ENCODE data around the gene CEP43. TPM values are rescaled to one million over a fixed set of nuclear protein-coding genes. Genes with fewer than 3 reads are reported as not detected.

The CEP43 gene
- total RNA-seq, 2 experiments from 2014 or later = 34.3 to 41.2 TPM

- BruUV-seq (replicated peaks) = no TSS peak
- Histone ChIP-seq H3K36me3 (ENCODE audit: insufficient read depth, low read length) (peaks cover 63% of the 10 kb centered on the region), H3K4me3 (ENCODE audit: low read depth, low read length, poor library complexity, severe bottlenecking) (peak overlapping the region; percentile 95), H3K4me2 (ENCODE audit: low read length) (peak overlapping the region; percentile 73), H2AFZ (ENCODE audit: low read length) (no peak overlapping the region), H3K9me2 (ENCODE audit: insufficient read depth, low read length) (no peaks in the 10 kb centered on the region), H3K27ac (ENCODE audit: low read depth, low read length, poor library complexity, severe bottlenecking) (no peak overlapping the region), H4K20me1 (ENCODE audit: insufficient read depth, low read length) (peaks cover 9% of the 10 kb centered on the region), H3K9me3 (ENCODE audit: low read length) (no peaks in the 10 kb centered on the region), H3K79me2 (ENCODE audit: insufficient read depth, low read depth, low read length) (peaks cover 80% of the 10 kb centered on the region; the same call in 1 of the 2 replicates), H3K4me1 (ENCODE audit: insufficient read depth, low read length, poor library complexity, severe bottlenecking) (peaks cover 36% of the 10 kb centered on the region)
- ChIA-PET CTCF (ENCODE audit: unreplicated experiment) (no interaction called here), POLR2A (interaction anchor here (0.5 kb wide), 1 partner anchor 39 kb away, joined by 4 read pairs; no protein-coding TSS in a partner anchor)
- intact Hi-C loops (cut with micrococcal nuclease; ENCODE audit: unreplicated experiment) = loop anchor here (2.0 kb wide), 1 partner anchor 41 kb away; the partner anchor contains the start of gene RNASET2
- TF ChIP-seq EZH2phosphoT487 (IDR thresholded peaks at IDR 0.05; ENCODE audit: borderline replicate concordance, low read depth, low read length) (no peak), CTCF (conservative IDR thresholded peaks at IDR 0.05; ENCODE audit: low read length) (no peak)
- DNase-seq (ENCODE audit: low spot score) = peak; percentile 65
Observed at GRCh38 chr6:166997768-166998255, 1.4 kb upstream of the CEP43 start.

DNA sequence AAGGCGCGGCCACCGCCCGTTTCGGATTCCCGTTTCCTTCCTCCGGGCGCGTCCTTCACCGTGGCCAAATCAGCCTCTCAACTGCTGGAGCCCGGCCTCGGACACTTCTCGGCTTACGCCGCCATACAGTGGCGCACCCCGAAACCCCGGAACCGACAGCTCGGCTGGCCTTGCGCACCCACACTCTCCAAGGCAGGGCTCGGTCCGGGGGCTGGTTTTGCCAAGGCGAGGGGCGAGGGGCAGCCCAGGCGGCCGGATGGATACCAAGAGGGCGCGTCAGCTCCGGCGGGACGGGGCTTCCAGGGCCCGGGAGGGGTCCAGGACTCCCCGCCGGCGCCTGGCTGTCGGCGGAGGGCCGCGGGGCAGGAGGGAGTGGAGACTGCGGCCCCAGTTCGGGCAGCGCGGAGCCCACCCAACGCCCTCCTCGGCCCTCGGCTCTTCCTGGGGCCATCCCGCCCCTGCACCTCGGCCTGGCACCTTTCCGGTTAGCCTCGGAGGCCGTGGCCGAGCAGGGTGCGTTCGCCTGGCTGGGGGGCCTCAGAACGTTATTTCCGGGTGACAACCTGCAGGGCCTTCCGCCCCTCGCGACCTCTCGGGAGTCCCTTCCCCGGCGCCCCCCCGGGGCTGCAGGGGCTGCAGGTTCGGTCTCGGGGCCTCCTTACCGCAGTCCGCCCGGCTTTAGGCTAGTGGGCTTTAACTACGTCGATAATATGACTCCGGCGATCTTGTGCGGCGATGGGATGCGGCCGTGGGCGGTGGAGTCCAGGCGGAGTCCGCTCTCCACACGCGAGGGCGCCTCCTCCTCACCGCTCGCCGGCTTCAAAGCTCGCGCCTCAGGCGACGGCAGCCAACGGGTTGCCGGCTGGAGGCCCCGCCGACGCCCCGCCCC is 697 bp upstream of the CEP43 start:
- H3K27ac ChIP-seq (ENCODE audit: low read depth, low read length, poor library complexity, severe bottlenecking) = peak overlapping the region; percentile 65
- H3K36me3 ChIP-seq (ENCODE audit: insufficient read depth, low read length) = peaks cover 63% of the 10 kb centered on the region
- peak overlapping the region; percentile 95 for H3K4me3 ChIP-seq (ENCODE audit: low read depth, low read length, poor library complexity, severe bottlenecking)
- H3K9me3 ChIP-seq (ENCODE audit: low read length) = no peaks in the 10 kb centered on the region
- ChIA-PET POLR2A (interaction anchor here (0.5 to 1.7 kb wide), 5 partner anchors 10 to 122 kb away, joined by 4 to 8 read pairs (median 4); no protein-coding TSS in a partner anchor), CTCF (ENCODE audit: unreplicated experiment) (interaction anchor here (0.5 to 1.7 kb wide), 3 partner anchors 92 to 144 kb away, joined by 3 to 8 read pairs (median 3); partner anchors contain the start of gene CCR6)
- H3K9me2 ChIP-seq (ENCODE audit: insufficient read depth, low read length) = no peaks in the 10 kb centered on the region
- peak overlapping the region; percentile 31; the same call in 1 of the 2 replicates for H2AFZ ChIP-seq (ENCODE audit: low read length)
- H4K20me1 ChIP-seq (ENCODE audit: insufficient read depth, low read length) = peaks cover 9% of the 10 kb centered on the region
- H3K4me2 ChIP-seq (ENCODE audit: low read length) = peak overlapping the region; percentile 73
- no TSS peak for BruUV-seq (replicated peaks)
- peaks cover 33% of the 10 kb centered on the region for H3K4me1 ChIP-seq (ENCODE audit: insufficient read depth, low read length, poor library complexity, severe bottlenecking)
- intact Hi-C loops (cut with micrococcal nuclease; ENCODE audit: unreplicated experiment) = loop anchor here (1.0 to 2.0 kb wide), 4 partner anchors 42 to 144 kb away; partner anchors contain the start of gene RNASET2
- H3K79me2 ChIP-seq (ENCODE audit: insufficient read depth, low read depth, low read length) = peaks cover 81% of the 10 kb centered on the region; the same call in 1 of the 2 replicates
- peak; percentile 38; the same call in 1 of the 2 replicates for TF ChIP-seq CTCF (conservative IDR thresholded peaks at IDR 0.05; ENCODE audit: low read length)
- no peak for TF ChIP-seq EZH2phosphoT487 (IDR thresholded peaks at IDR 0.05; ENCODE audit: borderline replicate concordance, low read depth, low read length)
- DNase-seq (ENCODE audit: low spot score) = no peak

Data from OCI-LY7 (cell line).